HG03280 (cell line): ENCODE data around the gene CFHR2.

Source experiments
- ATAC-seq: cut with Tn5 transposase; IDR thresholded peaks from one replicate; pipeline ENCODE4 v1.9.1; 2021; ENCODE audit warnings: mild to moderate bottlenecking, moderate library complexity; ENCODE audit not compliant: unreplicated experiment

Gene CFHR2

DNA sequence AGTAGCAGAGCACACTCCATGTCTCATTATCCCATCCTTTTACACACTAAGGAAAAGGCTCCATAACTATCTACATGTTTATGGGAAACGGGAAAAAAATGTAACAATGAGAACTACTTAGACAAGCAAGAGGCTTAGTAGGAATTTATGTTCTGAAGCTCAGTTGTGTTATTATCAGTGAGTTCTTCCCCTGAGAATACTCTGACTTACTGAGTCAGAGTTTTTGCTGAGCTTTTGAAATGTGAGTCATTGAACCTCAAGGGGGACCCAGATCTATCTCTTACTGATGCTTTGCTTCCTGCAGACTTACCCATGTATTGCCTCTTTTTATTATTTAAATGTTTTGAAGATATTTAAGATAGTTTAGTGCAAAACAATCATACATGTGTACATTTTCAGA is 53.9 kb downstream of the CFHR2 start:
- no peak for ATAC-seq

DNA sequence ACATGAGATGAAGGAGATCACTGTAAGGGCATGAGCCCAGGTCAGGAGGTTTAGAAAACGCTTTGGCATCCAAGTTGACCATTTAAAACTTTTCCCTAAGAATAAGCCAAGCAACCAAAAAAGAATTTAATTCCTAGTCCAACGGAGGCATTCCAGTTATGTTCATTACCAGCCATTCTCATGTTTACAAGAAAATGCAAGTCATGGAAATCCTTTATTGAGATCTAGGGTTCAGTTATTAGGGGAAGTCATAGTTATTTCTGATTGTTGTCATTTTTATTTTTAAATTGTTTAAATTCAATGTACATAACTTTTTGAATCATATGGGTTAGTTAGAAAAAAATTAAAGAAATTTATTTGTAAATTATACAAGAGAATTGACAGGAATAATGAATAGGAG is 58.3 kb downstream of the CFHR2 start:
- ATAC-seq = no peak

DNA sequence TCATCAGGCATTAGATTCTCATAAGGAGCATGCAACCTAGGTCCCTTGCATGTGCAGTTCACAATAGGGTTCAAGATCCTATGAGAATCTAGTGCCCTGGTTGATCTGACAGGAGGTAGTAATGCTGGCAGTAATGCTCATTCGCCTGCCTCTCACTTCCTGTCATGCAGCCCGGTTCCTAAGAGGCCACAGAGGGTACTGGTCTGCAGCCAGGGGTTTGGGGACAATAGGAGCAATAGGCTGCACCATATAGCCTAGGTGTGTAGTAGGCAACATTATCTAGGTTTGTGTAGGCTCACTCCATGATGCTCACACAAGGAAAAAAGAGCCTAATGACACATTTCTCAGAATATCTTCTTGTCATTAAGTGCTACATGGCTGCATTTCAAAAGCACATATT is 59.6 kb downstream of the CFHR2 start:
- no peak for ATAC-seq

DNA sequence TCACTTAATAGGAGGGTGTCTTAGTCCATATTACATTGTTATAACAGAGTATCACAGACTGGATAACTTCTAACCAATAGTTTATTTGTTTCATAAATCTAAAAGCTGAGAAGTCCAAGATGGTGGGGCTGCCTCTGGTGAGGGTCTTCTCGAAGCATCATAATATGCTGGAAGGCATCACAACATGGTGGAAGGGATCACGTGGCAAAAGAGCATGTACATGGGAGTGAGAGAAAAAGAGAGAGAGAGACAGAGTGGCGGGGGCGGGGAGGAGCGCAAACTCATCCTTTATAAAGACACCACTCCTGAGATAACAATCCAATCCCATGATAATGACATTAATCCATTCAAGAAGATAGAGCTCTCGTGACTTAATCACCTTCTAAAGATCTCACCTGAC is 65.3 kb downstream of the CFHR2 start:
- ATAC-seq = no peak
